GM21390 (cell line): ENCODE data around the gene FGF2.
"Not testable (repeated sequence)": the region's sequence is repeated elsewhere in the genome, so short reads cannot be mapped to it uniquely, and the experiment has no call there.

Experiments
- ATAC-seq: cut with Tn5 transposase; IDR thresholded peaks from one replicate; pipeline ENCODE4 v1.9.1; 2021; ENCODE audit not compliant: unreplicated experiment

FGF2 gene

DNA sequence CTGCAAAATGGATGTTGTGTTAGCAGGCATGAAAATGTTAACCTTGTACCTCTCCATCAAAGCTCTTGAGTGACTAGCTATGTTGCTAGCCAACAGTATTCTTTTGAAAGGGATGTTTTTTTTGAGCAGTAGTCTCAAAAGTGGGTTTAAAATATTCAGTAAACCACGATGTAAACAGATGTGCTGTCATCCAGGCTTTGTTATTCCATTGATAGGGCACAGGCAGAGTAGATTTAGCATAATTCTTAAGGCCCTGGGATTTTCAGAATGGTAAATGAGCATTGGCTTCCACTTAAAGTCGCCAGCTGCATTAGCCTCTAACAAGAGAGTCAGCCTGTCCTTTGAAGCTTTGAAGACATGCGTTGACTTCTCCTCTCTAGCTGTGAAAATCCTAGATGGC lies 18.4 kb downstream of the FGF2 start:
- no peak for ATAC-seq

DNA sequence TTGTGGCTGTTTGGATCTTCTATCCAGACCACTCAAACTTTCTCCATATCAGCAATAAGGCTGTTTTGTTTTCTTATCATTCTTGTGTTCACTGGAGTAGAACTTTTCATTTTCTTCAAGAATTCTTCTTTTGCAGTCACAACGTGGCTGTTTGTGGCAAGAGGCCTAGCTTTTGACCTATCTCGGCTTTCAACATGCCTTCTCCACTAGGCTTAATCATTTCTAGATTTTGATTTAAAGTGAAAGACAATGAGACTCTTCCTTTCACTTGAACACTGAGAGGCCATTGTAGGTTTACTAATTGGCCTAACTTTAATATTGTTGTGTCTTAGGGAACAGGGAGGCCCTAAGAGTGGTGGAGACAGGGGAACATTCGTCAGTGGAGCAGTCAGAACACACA lies 19.1 kb downstream of the FGF2 start:
- ATAC-seq, result no peak

DNA sequence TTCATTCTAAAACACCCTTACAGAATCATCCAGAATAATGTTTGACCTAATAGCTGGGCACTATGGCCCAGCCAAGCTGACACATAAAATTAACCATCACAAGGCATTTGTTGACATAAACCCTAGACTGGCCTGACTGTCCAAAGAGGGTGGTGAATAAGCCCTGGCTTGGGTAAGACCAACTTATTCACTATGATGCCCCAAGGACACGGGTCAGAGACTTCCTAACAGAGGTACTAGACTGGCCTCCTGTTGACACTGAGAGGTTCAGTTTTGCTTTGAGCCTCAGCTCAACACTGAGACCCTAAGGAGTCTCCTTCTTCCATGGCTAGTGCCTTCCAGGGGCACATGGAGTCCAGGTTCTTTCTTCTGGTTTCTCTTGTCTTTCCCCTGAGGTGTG lies 21.3 kb downstream of the FGF2 start:
- no peak for ATAC-seq

DNA sequence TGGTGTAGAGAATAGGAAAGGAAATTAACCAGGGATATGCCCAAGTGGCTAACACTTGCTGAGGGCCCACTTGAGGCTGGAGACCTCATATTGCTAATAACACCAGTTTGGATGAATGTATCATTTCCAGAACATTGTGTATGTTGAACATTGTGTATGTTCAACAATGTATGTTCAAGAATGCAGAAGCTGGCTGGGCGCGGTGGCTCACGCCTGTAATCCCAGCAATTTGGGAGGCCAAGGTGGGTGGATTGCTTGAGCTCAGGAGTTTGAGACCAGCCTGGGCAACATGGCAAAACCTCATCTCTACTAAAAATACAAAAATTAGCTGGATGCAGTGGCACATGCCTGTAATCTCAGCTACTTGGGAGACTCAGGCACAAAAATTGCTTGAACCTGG lies 23.2 kb downstream of the FGF2 start:
- ATAC-seq, result not testable (repeated sequence)

DNA sequence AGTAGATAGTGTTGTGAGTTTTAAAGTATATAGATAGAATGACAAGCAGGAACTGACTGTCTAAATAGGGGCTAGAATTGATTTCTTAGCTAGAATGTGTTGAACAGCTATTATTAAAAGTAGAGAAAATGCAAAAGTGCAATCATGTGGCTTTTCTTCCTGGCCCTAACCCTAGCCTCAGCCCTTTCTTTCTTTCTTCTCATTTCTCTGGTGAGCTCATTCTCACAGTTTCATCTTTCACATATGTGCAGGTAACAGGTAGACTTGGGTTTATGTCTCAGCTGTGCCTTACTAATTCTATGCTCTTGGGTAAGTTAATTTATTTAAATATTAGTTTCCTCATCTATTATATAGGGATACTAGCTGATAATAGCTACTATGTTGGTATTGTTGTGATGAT lies 24.9 kb downstream of the FGF2 start:
- ATAC-seq, result no peak

DNA sequence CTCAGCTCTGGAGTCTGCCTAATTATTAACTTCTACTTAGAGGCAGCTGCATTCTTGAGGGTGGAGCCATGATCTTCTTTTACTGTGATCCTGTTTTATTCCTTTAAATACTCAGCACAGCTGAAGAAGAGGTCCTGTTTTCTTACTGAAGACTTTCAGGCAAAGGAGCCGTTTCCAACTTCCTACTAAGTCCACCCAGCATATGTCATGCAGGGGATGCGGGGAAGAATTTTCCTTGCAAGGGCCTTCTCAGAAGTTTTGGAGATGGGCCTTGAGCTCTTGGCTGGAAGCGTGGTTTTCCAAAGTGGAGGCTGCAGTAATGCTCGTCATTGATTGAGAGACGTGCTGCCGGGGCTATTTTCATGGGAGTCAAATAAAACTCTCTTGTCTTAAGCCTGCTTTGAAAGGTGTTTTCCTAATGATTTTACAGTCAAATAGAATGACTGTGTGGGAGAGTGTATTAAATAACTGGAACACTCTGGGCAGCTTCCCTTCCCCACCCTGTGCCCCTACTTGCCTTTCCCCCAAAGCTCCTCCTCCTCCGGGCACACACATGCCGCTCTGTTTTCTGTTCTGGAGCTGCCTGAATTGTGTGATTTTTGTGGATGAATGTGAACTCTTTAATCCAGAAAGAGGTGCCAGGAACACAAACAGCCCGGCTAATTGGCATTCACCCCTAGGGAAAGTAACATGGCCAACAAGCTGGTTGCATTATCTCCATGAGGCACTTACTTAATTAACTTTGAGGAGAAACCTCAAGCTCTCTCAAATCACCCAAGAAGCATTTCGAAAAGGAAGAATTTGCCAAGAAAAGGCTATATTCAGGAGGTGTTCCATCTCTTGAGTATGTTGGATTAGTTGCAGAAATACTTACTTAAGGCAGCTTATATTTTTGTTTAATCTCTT lies 28.1 kb downstream of the FGF2 start:
- no peak for ATAC-seq

DNA sequence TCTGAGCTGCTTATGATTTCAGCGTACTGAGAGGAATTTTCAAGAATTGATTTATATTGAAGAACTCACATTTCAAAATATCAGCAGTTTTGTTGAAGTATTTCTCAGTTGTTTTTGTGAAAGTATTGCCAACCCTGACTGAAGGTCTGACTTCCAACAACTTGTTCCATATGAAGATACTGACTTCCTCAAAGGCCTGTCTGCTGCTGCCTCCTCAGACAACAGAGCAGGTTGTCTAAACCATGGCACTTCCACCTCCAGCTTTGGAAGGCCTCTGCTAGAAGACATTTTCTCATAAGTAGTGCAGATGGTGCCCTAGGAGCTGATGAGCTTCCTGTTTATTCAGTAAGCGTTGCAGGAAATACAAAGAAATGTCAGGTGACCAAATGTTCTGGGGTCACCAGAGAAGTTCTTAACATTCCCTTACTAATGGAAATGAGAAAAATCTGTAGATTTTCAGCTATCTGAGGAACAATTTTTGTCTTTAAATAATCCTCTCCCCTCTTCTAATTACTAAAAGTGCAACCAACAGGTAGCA lies 28.8 kb downstream of the FGF2 start:
- ATAC-seq, result no peak

DNA sequence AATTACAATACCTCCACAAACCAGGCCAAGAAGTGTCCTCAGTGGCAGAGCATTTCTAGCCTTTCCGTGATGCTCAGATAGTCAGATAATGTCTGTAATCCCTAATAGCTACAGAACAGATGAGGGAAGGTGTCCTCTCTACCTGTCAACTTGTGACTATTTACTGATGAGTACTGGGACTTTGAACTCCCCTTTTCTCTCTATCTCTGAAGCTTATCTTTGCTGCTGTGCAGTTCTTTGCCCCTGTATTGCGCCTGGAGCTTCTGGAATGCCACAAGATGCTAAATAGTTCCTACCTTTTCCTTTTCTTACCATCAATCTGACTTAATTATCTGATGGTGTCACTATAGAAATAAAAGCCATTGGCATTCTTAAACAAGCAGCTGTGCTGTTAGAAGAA lies 30.5 kb downstream of the FGF2 start:
- ATAC-seq, result no peak

DNA sequence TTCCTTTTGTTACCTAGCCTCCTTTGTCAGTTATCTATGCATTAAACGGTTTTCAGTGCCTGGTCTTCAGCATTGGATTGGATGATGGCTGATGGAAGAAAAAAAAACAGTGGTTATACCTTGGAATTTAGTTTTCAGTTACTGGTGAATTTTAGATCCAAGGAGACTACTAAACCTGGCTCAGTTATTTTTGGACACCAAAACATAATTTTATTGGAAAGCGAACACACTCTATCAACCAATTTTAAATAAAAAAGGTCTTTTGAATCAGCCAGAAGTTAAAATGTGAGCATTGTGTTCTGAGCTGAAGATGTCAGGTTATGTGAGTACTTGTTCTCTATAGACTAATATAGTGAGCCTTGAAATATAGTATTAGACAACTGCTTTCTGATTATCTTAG lies 32.1 kb downstream of the FGF2 start:
- ATAC-seq, result no peak

DNA sequence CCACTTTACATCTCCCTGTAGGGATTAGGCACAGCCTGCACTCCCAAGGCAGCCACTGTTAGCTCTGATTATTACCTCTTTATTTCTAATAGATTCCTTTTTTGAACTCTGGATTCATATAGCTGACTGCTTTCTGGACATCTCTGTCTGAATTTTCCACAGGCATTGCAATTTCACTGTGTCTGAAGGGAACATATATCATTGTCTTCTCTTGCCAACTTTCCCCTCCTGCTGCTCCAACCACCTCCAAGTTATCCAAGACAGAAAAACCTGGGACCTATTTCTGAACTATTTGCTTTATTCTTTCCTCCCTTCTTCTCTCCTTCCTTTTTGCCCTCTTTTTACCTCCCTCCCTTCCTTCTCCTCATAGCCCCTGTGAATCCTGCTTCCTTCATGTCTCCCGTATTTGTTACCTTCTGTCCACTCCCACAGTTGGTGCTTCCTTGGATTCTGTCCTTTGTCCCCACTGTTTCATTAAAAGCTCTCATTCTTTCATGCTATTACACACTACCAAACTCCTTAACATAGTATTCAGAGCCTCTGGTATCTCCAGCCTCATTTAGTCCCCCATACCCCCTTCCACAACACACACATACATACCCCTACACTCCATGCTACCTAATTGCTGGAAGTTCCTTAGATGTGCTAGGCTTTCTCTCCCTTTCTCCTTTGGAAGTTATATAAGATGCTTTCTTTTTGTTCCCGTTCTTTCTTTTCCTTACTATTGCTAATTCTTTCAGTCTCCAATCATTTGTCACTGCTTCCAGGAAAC lies 34.7 kb downstream of the FGF2 start:
- ATAC-seq, result no peak

DNA sequence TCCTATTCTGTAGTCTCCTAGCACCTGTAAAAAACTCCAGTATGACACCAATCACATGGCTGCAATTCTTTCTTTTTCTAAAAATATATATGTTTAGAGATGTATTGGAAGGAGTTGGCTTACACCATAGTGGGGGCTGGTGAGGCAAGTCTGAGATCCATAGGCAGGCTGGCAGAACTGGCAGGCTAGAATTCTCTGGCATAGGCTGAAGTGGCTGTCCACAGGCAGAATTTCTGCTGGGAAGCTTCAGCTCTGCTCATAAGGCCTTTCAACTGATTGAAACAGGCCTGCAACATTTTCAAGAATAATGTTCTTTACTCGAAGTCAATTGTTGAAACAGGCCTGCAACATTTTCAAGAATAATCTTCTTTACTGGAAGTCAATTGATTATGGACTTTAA lies 37.0 kb downstream of the FGF2 start:
- ATAC-seq, result no peak

DNA sequence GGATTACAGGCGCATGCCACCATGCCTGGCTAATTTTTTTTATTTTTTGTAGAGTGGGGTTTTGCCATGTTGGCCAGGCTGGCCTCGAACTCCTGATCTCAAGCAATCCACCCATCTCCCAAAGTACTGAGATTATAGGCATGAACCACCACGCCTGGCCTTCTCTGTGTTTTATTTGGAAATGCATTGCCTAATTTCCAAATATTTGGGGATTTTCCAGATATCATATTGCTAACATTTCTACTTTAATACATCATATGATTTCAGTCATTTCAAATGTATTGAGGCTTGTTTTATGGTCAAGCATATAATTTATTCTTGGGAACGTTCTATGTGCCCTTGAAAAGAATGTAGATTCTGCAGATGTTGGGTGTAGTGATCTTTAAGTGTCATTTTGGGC lies 38.8 kb downstream of the FGF2 start:
- no peak for ATAC-seq

DNA sequence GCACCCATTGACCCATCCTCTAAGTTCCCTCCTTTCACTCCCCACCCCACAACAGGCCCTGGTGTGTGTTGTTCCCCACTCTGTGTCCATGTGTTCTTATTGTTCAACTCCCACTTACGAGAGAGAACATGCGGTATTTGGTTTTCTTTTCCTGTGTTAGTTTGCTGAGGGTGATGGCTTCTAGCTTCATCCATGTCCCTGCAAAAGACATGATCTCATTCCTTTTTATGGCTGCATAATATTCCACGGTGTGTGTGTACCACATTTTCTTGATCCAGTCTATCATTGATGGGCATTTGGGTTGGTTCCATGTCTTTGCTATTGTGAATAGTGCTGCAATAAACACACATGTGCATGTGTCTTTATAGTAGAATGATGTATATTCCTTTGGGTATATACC lies 41.6 kb downstream of the FGF2 start:
- ATAC-seq, result not testable (repeated sequence)

DNA sequence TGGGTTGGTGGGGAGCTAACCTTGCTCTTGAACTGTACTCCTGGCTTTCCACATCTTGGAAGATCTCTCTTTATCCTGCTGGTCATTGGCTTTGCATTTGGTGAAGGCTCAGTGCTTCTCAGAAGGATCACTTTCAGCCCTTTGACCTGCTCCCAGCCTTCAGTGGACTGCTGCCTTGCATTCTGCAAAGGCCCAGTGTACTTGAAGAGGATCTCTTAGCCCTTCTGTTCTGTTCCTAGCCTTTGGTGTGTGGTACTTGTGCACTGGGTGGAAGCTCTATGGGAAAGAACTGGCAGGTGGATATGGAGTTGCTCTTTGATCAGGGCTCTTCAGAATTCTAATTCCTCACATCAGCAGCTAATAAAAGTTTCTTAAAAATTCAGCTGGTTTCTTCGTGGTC lies 46.5 kb downstream of the FGF2 start:
- no peak for ATAC-seq

DNA sequence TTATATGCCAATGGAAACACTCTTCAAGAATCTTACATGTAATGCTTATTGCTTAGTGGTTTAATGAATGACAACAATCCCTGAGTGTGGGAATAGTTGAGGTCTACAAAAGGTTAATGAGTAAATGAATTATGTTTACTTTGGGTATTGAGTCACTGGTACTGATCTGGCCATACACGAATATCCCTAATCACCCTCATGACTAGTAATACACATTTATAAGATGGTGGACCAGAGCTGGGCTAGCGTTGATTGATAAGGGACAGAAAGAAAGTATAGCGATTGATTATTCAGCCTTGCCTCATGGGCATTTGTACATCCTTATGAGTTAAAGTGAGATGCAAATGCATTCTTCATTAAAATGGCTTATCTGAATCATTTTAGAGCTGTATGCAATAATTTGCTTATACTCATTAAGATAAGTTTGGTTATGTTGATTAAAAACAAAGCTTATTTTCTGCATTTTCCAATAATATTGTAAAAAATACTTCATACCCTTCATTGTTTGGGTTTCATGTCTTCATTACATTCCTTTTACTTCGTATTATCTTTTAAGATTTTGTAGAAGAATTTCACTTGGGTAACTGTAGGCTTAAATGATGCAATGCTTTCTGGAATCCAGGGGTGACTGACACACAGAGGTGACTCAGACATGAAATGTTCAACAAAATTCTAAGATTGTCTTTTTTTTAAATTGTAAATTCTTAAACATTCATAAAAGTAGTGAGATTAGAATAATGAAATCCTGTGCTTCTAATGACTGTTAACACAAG lies 47.4 kb downstream of the FGF2 start:
- ATAC-seq, result no peak

DNA sequence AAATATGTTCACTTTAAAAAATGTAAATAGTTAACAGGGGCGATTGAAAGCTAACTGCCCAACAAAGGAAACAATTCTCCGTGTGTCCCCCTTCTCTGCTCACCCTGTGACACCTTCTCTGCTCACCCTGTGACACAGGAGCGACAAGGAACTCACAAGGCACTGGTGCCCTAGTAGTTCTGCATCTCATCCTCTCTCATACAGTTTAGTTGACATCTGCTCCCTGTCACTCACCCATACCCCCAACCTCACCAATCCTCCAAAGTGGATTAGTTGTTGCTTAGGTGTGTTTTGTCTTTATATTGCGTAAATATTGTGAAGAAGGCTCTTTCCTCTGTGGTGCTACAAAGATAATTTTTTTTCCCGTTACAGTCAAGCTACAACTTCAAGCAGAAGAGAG lies 49.3 kb downstream of the FGF2 start:
- no peak for ATAC-seq

DNA sequence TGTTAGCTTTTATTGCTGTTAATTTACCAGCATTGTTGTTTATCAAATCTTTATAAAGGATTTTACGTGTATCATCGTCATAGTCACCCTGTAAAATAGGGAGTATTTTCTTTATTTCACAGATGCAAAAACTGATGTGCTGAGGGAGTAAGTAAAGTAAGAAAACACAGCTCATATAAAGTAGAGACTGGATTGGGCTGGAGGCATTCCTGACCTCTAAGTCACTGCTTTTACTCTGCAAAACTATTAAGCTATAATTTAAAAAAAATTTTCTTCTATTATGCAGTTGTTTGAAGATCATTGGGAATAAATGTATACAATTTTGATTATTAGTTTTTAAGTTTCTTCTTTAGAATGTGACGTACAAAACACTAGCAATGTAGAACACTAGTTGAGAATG lies 49.8 kb downstream of the FGF2 start:
- ATAC-seq, result no peak

DNA sequence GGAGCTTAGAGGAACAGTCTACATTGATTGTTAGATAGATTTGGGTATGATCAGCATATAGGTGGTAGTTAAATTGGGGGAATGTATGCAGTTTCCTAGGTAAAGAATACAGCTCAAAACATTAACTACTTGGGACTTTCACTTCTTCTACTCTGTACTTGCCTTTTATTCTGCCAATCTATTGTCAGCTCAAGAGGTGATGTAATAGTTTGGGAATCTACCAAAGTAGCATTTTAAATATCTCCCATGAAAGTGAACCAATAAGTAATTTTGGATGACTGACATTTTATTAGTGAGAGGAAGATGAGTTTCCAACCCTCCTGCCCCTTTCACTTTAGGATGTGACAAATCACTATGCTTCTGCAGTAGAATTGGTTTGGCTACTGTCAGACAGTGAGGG lies 52.4 kb downstream of the FGF2 start:
- no peak for ATAC-seq

DNA sequence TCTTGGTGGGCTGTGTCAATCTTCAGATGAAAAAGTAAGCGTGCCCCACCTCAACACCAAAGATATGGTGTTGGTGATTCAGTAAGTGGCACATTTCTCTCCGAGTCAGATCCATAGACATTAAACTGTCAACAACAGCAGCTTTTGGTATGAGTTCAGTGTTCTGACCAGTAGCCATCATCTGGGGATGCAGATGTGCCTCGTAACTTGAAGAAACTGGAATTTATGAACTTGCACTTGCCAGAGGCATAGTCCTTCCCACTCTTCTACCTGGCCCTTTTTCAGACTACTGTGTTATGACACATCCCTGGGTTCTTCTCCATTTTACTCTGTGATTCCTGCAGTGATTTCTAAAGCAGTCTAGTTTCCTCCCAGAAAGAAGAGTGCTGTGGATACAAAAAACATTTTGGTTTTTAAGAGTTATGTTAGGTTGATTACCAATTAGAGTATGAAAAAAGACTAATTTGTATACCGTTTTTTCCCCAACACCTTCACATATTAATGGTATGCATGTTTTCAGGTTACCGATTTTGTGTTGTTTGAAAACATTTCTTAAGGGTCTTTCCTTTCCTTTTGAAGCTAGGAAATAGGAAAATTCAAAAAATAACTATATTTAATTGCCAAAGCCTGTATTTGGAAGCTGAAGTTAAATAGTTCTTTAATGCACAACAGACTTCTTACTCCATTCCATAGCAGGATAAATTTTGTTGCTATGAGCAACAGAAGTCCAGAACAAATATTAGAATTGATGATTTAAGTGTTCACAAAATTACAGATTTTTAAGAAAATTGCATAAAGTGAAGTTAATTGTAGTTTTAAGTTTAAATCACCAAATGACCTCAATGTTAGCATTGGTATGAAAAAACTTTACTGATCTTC lies 56.5 kb downstream of the FGF2 start:
- ATAC-seq, result no peak

DNA sequence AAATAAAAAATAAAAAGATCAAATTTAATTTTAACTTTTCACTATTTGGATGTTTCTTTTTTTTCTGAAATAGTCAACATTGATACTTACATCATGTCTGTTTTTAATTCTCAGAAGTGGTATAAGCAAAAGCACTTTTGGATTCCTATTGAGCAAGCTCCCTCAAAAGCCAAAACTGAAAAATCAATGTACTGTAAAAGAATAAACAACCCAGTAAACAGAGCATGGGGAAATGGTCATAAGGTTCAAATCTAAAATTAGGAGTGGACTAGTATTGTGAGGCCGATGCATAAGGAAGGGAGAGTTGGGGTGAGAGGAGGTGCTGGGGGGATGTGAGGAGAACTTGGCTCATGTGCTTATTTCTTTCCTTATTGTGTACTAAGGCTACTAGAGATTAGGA lies 57.9 kb downstream of the FGF2 start:
- no peak for ATAC-seq
